ENCODE data around the gene SNRPA. TPM values are rescaled to one million over a fixed set of nuclear protein-coding genes. Genes with fewer than 3 reads are reported as not detected.

The SNRPA gene
- total and polyA plus RNA-seq, 2 experiments from 2014 or later: 25.1 to 86.9 TPM

GRCh38 chr19:40743926-40744325 is 7.1 kb upstream of the SNRPA start:
- Histone ChIP-seq H4K20me1 (ENCODE audit: insufficient read depth, poor library complexity, severe bottlenecking) (no peaks in the 10 kb centered on the region), H2AFZ (no peak overlapping the region), H3K27me3 (no peaks in the 10 kb centered on the region), H3K27ac (no peak overlapping the region), H3K9me2 (replicated peaks; ENCODE audit: insufficient read depth) (no peaks in the 10 kb centered on the region), H3K79me2 (no peaks in the 10 kb centered on the region), H3K4me3 (no peak overlapping the region), H3K4me1 (ENCODE audit: insufficient read depth) (peaks cover 10% of the 10 kb centered on the region), H3K9me3 (ENCODE audit: low read depth) (no peaks in the 10 kb centered on the region), H3K4me2 (no peak overlapping the region), H3K36me3 (replicated peaks; ENCODE audit: insufficient read depth, low read depth) (no peaks in the 10 kb centered on the region)
- no peak for TF ChIP-seq CTCF (IDR thresholded peaks at IDR 0.05; ENCODE audit: poor library complexity)
- no peak for TF ChIP-seq EZH2 (IDR thresholded peaks at IDR 0.05; ENCODE audit: borderline replicate concordance)
- TF ChIP-seq EZH2phosphoT487 (IDR thresholded peaks at IDR 0.05; ENCODE audit: low read depth, severe bottlenecking, unreplicated experiment): no peak
- 96% methylated on average over 10 of the region's 10 CpGs for WGBS (ENCODE audit: low lambda C conversion rate, missing lambda C conversion rate)
- DNase-seq (ENCODE audit: low spot score): no peak

GRCh38 chr19:40744554-40745401 is 6.2 kb upstream of the SNRPA start:
- peak; percentile 49 for DNase-seq (ENCODE audit: low spot score)
- no peak overlapping the region for H3K4me3 ChIP-seq
- no peak overlapping the region for H2AFZ ChIP-seq
- H4K20me1 ChIP-seq (ENCODE audit: insufficient read depth, poor library complexity, severe bottlenecking): no peaks in the 10 kb centered on the region
- TF ChIP-seq EZH2phosphoT487 (IDR thresholded peaks at IDR 0.05; ENCODE audit: low read depth, severe bottlenecking, unreplicated experiment) (no peak), CTCF (IDR thresholded peaks at IDR 0.05; ENCODE audit: poor library complexity) (peak; percentile 13)
- H3K9me3 ChIP-seq (ENCODE audit: low read depth): no peaks in the 10 kb centered on the region
- H3K4me1 ChIP-seq (ENCODE audit: insufficient read depth): peaks cover 18% of the 10 kb centered on the region
- H3K4me2 ChIP-seq: peak overlapping the region; percentile 56
- H3K27me3 ChIP-seq: no peaks in the 10 kb centered on the region
- 59% methylated on average over 17 of the region's 17 CpGs for WGBS (ENCODE audit: low lambda C conversion rate, missing lambda C conversion rate)
- H3K79me2 ChIP-seq: peaks cover 7% of the 10 kb centered on the region
- no peaks in the 10 kb centered on the region for H3K36me3 ChIP-seq (replicated peaks; ENCODE audit: insufficient read depth, low read depth)
- H3K27ac ChIP-seq: peak overlapping the region; percentile 79
- H3K9me2 ChIP-seq (replicated peaks; ENCODE audit: insufficient read depth): no peaks in the 10 kb centered on the region

GRCh38 chr19:40745402-40745780 is 5.6 kb upstream of the SNRPA start:
- no peaks in the 10 kb centered on the region for H3K27me3 ChIP-seq
- no peak for DNase-seq (ENCODE audit: low spot score)
- WGBS (ENCODE audit: low lambda C conversion rate, missing lambda C conversion rate): 73% methylated on average over 7 of the region's 7 CpGs

More at GRCh38 chr19:40745402-40745780, 5.6 kb upstream of the SNRPA start:
- Histone ChIP-seq H3K9me3 (ENCODE audit: low read depth) (no peaks in the 10 kb centered on the region), H3K79me2 (peaks cover 10% of the 10 kb centered on the region), H3K4me1 (ENCODE audit: insufficient read depth) (peaks cover 20% of the 10 kb centered on the region), H3K4me3 (no peak overlapping the region), H3K4me2 (peak overlapping the region; percentile 56), H4K20me1 (ENCODE audit: insufficient read depth, poor library complexity, severe bottlenecking) (no peaks in the 10 kb centered on the region), H3K36me3 (replicated peaks; ENCODE audit: insufficient read depth, low read depth) (no peaks in the 10 kb centered on the region), H3K9me2 (replicated peaks; ENCODE audit: insufficient read depth) (no peaks in the 10 kb centered on the region), H3K27ac (peak overlapping the region; percentile 79), H2AFZ (no peak overlapping the region)
- no peak for TF ChIP-seq CTCF (IDR thresholded peaks at IDR 0.05; ENCODE audit: poor library complexity)
- TF ChIP-seq EZH2 (IDR thresholded peaks at IDR 0.05; ENCODE audit: borderline replicate concordance): no peak
- no peak for TF ChIP-seq EZH2phosphoT487 (IDR thresholded peaks at IDR 0.05; ENCODE audit: low read depth, severe bottlenecking, unreplicated experiment)
